ENCODE results near the gene PROCA1.

PROCA1 gene

DNA sequence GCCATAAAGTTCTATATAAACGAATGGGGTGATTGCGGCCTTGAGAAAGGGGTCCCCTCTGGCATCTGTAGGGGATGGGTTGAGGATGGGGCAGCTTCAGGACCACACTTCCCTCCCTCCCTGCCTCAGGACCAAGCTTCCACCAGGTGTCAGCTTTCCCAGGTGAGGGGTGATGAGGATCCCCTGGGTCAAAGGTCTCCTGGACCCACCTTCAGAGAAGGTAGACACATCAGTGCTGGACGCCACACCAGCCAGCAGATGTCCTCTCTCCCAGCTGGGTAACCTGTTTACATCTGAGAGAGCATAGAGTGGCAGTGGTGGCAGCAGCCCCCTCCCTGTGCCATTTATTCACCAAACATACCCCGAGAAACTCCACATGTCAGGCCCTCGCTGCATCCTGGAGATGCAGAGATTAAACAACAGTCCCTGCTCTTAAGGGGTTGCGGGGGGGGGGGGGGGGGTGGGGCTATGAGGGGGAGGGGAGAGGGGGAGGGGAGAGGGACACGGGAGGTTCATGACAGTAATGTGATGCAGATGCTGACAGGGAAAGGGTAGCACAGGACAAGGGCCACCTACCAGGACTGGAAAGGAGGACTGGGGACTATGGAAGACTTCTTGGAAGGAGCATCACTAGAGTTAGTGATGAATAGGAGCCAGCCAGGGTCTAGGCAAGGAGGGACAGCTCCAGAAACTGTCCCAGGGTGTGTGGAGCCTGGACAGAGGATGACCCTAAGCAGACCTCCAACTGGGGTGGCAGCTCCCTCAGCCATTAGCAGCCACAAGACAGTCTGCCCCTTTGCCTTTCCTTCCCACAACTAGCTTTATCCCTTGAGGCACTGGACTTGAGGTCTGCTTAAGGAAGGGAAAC is 5.0 kb downstream of the PROCA1 start:
- no peak for DNase-seq

GRCh38 chr17:28705728-28706334 is 5.9 kb downstream of the PROCA1 start:
- DNase-seq: no peak

- DNase-seq: no peak
Observed at GRCh38 chr17:28705074-28705659, 6.5 kb downstream of the PROCA1 start.

DNA sequence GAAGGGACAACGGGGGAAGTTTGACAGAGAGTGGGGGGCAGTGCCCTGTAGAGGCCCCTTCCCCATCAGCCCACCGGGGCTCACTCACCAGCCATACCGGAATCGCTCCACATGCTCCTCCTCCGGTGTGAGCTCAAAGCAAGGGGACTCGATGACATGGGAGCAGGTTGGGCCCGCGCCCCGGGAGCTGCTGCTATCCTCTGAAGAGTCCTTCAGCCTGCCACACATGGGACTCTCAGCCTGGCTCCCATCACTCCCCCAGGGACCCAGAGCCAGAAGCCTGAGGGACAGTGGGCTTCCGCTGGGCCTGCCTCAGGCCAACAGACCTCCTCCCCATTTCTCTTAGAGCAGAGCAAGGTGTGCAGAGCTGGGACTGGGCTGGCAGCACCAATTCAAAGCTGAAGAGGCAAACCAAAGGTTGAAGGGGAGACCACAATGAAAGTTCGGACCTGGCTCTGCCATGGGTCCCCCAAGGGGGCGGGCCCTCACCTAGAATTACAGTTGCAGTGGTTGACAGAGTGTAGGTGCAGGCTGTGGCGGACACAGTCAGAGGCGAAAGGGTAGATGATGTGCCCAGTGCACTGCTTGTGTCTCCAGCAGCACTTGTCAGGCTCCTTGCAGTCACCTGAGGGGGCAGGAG is 7.3 kb downstream of the PROCA1 start:
- DNase-seq: no peak

GRCh38 chr17:28703552-28704218 is 8.0 kb downstream of the PROCA1 start:
- no peak for DNase-seq

DNA sequence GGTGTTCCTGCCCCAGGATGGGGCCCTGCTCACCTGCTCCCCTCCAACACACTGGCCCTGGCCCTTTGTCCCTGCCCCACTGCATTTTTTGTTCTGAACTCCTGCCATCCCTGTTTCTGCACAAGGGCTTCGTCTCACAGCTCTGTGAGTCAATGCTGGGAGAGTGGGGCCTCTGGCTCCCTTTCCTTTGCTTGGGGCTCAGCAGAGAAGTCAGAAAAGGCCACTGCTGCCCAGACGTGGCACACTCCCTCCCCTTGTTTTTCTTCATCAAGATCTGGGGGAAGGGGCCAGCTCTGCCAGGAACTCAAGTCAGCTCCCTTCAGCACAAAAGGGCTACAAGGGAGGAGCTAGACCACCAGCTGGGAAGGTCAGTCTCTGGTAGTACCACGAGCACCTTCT is 8.9 kb downstream of the PROCA1 start:
- DNase-seq: no peak

- no peak for DNase-seq
Observed at GRCh38 chr17:28702026-28702751, 9.5 kb downstream of the PROCA1 start.

DNA sequence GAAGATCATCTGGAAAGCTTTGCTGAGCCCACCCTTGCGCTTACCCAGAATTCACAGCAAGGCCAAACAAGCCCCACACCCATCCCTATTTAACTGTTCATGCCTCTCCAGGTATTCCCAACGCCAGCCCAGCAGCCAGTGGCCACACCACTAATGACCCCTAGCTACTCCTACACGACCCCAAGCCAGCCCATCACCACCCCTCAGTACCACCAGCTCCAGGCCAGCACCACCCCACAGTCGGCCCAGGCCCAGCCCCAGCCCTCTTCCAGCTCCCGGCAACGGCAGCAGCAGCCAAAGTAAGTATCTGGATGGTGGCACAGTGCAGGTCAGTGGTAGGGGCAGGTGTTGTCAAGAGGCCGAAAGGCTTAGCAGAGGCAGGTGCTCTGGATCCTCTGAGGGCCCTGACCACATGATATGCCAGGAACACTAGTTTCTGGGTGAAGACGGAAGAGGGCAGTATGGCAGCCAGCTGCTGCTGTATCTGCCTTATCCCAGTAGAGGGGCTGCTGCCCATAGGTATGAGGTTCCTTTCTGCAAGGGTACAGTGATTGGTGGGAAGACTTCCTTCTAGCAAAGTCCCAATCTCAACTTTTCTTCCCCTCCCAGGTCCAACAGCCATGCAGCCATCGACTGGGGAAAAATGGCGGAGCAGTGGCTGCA is 10.7 kb downstream of the PROCA1 start:
- no peak for DNase-seq

- no peak for DNase-seq
Observed at GRCh38 chr17:28700278-28700677, 11.4 kb downstream of the PROCA1 start.

DNA sequence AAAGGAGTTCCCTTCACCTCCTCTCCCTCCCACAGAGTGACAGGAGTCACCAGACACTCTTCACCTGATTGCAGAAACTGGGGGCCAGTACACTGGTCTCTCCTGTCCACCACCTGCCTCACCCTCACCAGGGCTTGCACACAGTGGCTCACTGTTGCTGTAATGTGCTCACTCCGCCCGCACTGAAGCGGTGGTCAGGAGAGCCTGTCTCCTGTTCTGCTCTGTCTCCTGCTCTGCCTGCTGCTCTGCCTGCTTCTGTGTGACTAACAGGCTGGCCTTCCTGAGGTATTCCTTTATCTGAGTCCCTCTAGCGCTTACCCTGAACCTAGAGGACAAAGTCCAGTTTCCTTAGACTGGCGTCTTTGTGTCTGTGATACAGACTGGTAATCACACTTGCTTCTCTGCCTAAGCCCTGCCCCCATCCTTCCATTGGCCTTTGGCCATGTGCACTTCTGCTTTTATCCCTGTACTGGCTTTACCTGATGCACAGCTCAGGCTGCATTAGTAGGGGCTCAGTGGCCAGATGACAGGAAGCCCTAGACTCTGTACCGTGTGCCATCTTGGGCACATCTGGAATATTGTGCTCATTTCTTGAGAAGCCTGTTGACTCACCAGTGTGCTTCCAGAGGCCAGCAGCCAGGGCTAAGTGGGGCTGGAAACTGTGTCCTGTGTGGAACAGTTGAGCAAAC is 13.3 kb downstream of the PROCA1 start:
- DNase-seq: no peak

GRCh38 chr17:28693869-28694268 is 17.8 kb downstream of the PROCA1 start:
- no peak for DNase-seq

DNA sequence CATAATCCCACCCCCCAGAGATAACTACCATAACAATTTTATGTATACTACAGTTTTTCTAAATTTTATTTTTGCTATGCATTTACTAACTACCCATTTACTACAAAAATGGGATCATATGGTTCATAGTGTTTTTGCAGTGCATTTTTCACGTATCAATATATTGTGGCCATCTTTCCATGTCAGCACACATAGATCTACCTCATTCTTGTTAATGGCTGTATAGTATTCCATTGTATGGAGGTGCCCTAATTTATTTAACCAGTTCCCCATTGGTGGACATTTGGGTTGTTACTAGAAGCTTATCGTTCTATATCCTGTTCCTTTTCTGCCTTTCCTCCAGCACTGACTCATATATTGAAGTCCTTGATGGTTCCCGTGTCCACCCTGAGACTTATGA is 22.7 kb downstream of the PROCA1 start:
- DNase-seq: no peak

- no peak for DNase-seq
Observed at GRCh38 chr17:28688481-28688880, 23.2 kb downstream of the PROCA1 start.

DNA sequence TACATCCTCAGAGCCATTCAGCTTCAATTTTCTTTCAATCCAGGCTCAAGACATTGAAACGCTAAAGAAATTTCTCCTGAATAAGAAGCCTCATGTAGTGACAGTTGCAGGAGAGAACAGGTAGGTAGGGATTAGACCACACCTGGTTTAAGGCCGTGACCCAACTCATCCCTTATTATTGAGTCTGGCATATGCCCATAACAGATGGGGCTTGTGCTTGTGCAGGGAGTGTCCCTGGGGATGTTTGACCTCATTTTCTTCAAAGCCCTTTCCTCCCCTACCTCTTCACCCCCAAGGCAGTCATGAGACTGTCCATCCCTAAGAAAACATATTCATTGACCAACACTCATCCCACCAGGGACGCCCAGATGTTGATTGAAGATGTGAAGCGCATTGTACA is 25.4 kb downstream of the PROCA1 start:
- DNase-seq: no peak

- no peak for DNase-seq
Observed at GRCh38 chr17:28685366-28685765, 26.3 kb downstream of the PROCA1 start.

DNA sequence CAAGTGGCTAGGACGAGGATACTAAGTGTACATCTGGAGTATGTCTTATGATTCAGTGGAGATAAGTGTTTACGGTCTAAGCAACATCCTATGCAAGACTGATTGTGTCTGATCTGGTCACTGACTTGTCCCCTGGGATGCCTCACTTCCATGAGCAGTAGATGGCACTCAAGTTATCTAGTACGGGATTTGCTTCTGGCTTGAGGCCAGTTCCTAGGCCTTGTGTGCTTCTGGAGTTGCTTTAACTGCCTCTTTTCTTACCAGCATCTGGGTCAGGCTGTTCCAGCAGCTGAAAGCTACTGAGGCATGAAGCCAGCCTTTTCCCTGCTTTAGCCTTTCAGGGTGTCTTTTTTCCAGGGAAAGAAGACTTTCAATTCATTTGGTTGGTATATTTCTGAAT is 26.7 kb downstream of the PROCA1 start:
- DNase-seq: no peak

DNA sequence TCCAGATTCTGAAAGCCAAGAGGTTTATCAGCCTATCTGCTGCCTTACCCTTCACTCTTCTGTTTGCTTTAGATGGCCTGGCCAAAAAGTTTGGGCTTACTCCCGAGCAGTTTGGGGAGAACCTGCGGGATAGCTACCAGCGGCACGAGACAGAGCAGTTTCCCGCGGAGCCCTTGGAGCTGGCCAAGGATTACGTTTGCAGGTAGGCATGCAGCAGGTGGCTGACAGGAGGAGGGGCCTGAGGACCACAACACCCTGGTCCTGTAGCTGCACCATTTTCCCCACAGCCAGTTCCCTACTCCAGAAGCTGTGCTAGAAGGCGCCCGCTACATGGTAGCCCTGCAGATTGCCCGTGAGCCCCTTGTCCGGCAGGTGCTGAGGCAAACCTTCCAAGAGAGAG is 29.0 kb downstream of the PROCA1 start:
- DNase-seq: no peak

GRCh38 chr17:28675980-28676379 is 35.7 kb downstream of the PROCA1 start:
- no peak for DNase-seq

GRCh38 chr17:28675490-28675889 is 36.2 kb downstream of the PROCA1 start:
- DNase-seq: no peak

DNA sequence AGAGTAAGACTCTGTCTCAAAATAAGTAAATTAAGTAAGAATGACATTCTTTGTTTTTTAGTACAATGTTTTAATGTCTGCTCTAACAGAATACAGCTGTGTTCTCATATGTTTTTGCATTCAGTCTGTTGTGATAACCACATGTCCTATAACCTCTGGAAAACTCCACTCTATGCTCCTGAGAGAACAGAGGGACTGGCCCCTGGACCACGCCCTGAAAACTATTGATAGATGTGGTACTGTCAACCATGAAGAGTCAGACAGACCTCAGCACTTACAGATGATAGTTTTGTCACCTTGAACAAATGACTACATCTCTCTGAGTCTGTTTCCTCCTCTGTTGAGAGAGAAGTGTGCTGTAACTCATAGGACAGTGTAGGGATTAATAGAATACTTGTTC is 41.8 kb downstream of the PROCA1 start:
- DNase-seq: no peak

- DNase-seq: no peak
Observed at GRCh38 chr17:28667870-28668269, 43.8 kb downstream of the PROCA1 start.
